PFSK-1 (cell line): ENCODE measurements around the gene DTX1.

ENCODE experiments used
- FOXP2 ChIP-seq: optimal IDR thresholded peaks from 2 replicates; pipeline ENCODE3; 2011; ENCODE audit warnings: borderline replicate concordance, control low read depth, inconsistent platforms; ENCODE audit not compliant: insufficient read depth; ENCODE audit errors: extremely low read length, extremely low read depth
- POLR2AphosphoS5 ChIP-seq: IDR thresholded peaks from 2 replicates; pipeline ENCODE4 v1.6.1; 2012; ENCODE audit warnings: low read depth, mild to moderate bottlenecking, control low read depth, low read length, moderate library complexity
- REST ChIP-seq, 2 experiments: IDR thresholded peaks; 2 replicates each; pipeline versions ENCODE4 v1.6.1 to v1.8.0; 2011 to 2012; ENCODE audit warnings: low read depth in 2 of 2, low read length in 2 of 2, control low read depth in 1 of 2, inconsistent platforms in 1 of 2, mild to moderate bottlenecking in 1 of 2, moderate library complexity in 1 of 2; ENCODE audit not compliant: insufficient read depth in 1 of 2
- SIN3A ChIP-seq: IDR thresholded peaks from 2 replicates; pipeline ENCODE4 v1.6.1; 2012; ENCODE audit warnings: mild to moderate bottlenecking, low read length, moderate library complexity, borderline replicate concordance; ENCODE audit not compliant: insufficient read depth
- TAF1 ChIP-seq: IDR thresholded peaks from 2 replicates; pipeline ENCODE4 v1.6.1; 2012; ENCODE audit warnings: low read length, control low read depth, borderline replicate concordance; ENCODE audit not compliant: insufficient read depth

- TF ChIP-seq REST (IDR thresholded peaks at IDR 0.05; ENCODE audit: insufficient read depth in 1 of 2, low read depth in 2 of 2, low read length in 2 of 2) (no peak), POLR2AphosphoS5 (no peak), TAF1 (no peak), SIN3A (no peak), FOXP2 (no peak)
Measured at GRCh38 chr12:113089839-113090238, 33.3 kb downstream of the DTX1 start.
